Adrenal gland (tissue), 5 donors: ENCODE results near the gene NUDT22.

ENCODE experiments used
- CTCF ChIP-seq, 6 experiments: fragments of 450-650 bp in 4 of 6; fragments of 200-600 bp in 2 of 6; sonication (generic) in 1 of 6; IDR thresholded peaks; 1 replicate in 5 of 6; 2 replicates in 1 of 6; pipeline versions ENCODE4 v1.5.1 to v1.8.0; 2016 to 2021; ENCODE audit warnings: antibody characterized with exemption in 6 of 6, mild to moderate bottlenecking in 2 of 6, moderate library complexity in 1 of 6
- POLR2A ChIP-seq, 2 donors: fragments of 450-650 bp; IDR thresholded peaks; one replicate each; pipeline ENCODE4 v1.6.1; 2017; ENCODE audit warnings: antibody characterized with exemption in 2 of 2, mild to moderate bottlenecking in 2 of 2, moderate library complexity in 1 of 2
- donor health status: DM: no; HTN: no; CAD: no.

- no peak for TF ChIP-seq CTCF (IDR thresholded peaks at IDR 0.05)
- TF ChIP-seq POLR2A (IDR thresholded peaks at IDR 0.05): no peak
These were observed 42.2 kb upstream of the NUDT22 start for GRCh38 chr11:64183890-64184289.
